ENCODE results near the gene TOR1AIP2. TPM values are rescaled to one million over a fixed set of nuclear protein-coding genes. Genes with fewer than 3 reads are reported as not detected.

TOR1AIP2 gene
- total and polyA plus RNA-seq, 10 of the 15 experiments (the other 5 are each of a cell fraction or from before 2014, with no cell fraction given): 5.3 to 38.9 (median 15.4) TPM

DNA sequence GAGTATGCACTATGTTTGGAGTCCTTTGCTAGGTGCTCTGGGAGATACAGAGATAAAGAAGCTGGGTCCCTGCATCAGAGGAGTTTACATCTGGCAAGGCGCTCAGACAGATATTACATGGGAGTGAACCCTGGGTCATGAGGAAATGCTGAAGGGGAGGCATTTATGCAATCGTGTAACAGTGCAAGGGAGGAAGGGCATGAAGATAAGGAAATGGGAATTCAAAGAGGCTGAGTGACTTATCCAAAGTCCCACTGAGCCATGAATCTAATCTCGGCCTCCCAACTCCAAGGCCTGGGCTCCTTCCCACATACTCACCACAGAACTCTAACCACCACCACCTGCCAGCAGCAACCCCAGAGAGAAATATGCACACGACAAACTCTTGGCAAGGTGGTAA, 82.9 kb downstream of the TOR1AIP2 start (continued):
- TF ChIP-seq, protein P1, sequence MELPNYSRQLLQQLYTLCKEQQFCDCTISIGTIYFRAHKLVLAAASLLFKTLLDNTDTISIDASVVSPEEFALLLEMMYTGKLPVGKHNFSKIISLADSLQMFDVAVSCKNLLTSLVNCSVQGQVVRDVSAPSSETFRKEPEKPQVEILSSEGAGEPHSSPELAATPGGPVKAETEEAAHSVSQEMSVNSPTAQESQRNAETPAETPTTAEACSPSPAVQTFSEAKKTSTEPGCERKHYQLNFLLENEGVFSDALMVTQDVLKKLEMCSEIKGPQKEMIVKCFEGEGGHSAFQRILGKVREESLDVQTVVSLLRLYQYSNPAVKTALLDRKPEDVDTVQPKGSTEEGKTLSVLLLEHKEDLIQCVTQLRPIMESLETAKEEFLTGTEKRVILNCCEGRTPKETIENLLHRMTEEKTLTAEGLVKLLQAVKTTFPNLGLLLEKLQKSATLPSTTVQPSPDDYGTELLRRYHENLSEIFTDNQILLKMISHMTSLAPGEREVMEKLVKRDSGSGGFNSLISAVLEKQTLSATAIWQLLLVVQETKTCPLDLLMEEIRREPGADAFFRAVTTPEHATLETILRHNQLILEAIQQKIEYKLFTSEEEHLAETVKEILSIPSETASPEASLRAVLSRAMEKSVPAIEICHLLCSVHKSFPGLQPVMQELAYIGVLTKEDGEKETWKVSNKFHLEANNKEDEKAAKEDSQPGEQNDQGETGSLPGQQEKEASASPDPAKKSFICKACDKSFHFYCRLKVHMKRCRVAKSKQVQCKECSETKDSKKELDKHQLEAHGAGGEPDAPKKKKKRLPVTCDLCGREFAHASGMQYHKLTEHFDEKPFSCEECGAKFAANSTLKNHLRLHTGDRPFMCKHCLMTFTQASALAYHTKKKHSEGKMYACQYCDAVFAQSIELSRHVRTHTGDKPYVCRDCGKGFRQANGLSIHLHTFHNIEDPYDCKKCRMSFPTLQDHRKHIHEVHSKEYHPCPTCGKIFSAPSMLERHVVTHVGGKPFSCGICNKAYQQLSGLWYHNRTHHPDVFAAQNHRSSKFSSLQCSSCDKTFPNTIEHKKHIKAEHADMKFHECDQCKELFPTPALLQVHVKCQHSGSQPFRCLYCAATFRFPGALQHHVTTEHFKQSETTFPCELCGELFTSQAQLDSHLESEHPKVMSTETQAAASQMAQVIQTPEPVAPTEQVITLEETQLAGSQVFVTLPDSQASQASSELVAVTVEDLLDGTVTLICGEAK (IDR thresholded peaks at IDR 0.05; ENCODE audit: borderline replicate concordance): no peak
- TF ChIP-seq, protein P2, sequence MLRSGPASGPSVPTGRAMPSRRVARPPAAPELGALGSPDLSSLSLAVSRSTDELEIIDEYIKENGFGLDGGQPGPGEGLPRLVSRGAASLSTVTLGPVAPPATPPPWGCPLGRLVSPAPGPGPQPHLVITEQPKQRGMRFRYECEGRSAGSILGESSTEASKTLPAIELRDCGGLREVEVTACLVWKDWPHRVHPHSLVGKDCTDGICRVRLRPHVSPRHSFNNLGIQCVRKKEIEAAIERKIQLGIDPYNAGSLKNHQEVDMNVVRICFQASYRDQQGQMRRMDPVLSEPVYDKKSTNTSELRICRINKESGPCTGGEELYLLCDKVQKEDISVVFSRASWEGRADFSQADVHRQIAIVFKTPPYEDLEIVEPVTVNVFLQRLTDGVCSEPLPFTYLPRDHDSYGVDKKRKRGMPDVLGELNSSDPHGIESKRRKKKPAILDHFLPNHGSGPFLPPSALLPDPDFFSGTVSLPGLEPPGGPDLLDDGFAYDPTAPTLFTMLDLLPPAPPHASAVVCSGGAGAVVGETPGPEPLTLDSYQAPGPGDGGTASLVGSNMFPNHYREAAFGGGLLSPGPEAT (IDR thresholded peaks at IDR 0.05; ENCODE audit: low read depth): no peak

DNA sequence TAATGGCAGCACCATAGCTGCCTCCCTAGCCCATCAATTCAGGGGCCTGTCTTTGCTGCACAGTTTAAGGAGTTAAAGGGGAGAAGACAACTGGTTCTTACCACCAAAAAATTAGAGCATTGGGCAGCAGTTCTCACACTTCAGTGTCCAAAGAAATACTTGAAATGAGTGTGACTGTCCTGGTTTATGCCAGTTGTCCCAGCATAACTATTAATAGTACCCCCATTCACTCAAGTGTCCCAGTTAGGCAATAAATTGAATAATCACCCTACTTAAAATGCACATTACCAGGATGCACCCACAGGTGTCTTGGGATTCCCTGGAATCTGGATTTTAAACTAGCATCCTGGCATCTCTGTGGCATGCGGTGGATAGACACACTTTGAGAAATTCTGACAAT, 83.5 kb downstream of the TOR1AIP2 start:
- BruUV-seq (replicated peaks): no TSS peak
- ChIA-PET CTCF (interaction anchor here (1.3 kb wide), 1 partner anchor 16 kb away, joined by 3 read pairs; no protein-coding TSS in a partner anchor), RAD21 (ENCODE audit: unreplicated experiment) (interaction anchor here (1.9 kb wide), 1 partner anchor 88 kb away, joined by 7 read pairs; no protein-coding TSS in a partner anchor), POLR2A (no interaction called here), SMC1A (ENCODE audit: uncharacterized antibody, unreplicated experiment) (no interaction called here)
- Histone ChIP-seq H3K27me3 (replicated peaks in 1 of 2; ENCODE audit: control insufficient read depth in 2 of 2, insufficient read depth in 2 of 2, low read length in 1 of 2) (no peaks in the 10 kb centered on the region; a peak in 1 of 4 replicates), H4K20me1 (ENCODE audit: control insufficient read depth, insufficient read depth) (no peaks in the 10 kb centered on the region), H3K4me2 (ENCODE audit: control insufficient read depth, insufficient read depth) (no peak overlapping the region), H3K4me1 (ENCODE audit: control insufficient read depth, insufficient read depth, low read length) (no peaks in the 10 kb centered on the region), H3K4me3 (no peak overlapping the region), H2AFZ (ENCODE audit: control insufficient read depth, low read depth, low read length) (no peak overlapping the region), H3K9ac (ENCODE audit: control insufficient read depth, insufficient read depth, low read length) (no peak overlapping the region), H3K79me2 (ENCODE audit: control insufficient read depth, insufficient read depth, low read length) (no peaks in the 10 kb centered on the region), H3K36me3 (ENCODE audit: control insufficient read depth in 2 of 2, insufficient read depth in 2 of 2, low read length in 1 of 2) (no peaks in the 10 kb centered on the region), H3K9me3 (replicated peaks; ENCODE audit: control insufficient read depth, insufficient read depth, low read length) (no peaks in the 10 kb centered on the region), H3K27ac (ENCODE audit: control insufficient read depth, insufficient read depth) (no peak overlapping the region)
- ATAC-seq (no peak), FAIRE-seq (no peak), DNase-seq (ENCODE audit: low read depth, low spot score) (no peak)
- intact Hi-C loops (cut with micrococcal nuclease; ENCODE audit: unreplicated experiment) (no loop called here), in situ Hi-C loops (cut with MboI) (no loop called here)
- TF ChIP-seq, protein P3, sequence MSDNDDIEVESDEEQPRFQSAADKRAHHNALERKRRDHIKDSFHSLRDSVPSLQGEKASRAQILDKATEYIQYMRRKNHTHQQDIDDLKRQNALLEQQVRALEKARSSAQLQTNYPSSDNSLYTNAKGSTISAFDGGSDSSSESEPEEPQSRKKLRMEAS (IDR thresholded peaks at IDR 0.05; ENCODE audit: low read depth, low read length): no peak
- no peak for TF ChIP-seq PML (IDR thresholded peaks at IDR 0.05; ENCODE audit: low read length)
- TF ChIP-seq, protein P4, sequence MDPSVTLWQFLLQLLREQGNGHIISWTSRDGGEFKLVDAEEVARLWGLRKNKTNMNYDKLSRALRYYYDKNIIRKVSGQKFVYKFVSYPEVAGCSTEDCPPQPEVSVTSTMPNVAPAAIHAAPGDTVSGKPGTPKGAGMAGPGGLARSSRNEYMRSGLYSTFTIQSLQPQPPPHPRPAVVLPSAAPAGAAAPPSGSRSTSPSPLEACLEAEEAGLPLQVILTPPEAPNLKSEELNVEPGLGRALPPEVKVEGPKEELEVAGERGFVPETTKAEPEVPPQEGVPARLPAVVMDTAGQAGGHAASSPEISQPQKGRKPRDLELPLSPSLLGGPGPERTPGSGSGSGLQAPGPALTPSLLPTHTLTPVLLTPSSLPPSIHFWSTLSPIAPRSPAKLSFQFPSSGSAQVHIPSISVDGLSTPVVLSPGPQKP (IDR thresholded peaks at IDR 0.05; ENCODE audit: low read depth, low read length): no peak
- TF ChIP-seq RELA (IDR thresholded peaks at IDR 0.05; ENCODE audit: borderline replicate concordance, partially characterized antibody): no peak
- no peak for TF ChIP-seq FOXM1 (IDR thresholded peaks at IDR 0.05; ENCODE audit: low read depth, low read length)
- no peak for TF ChIP-seq CREB1 (IDR thresholded peaks at IDR 0.05; ENCODE audit: low read depth)
- no peak for TF ChIP-seq CBFB (IDR thresholded peaks at IDR 0.05; ENCODE audit: low read depth)
- TF ChIP-seq NFIC (IDR thresholded peaks at IDR 0.05; ENCODE audit: low read depth, low read length): no peak
- TF ChIP-seq, protein P5, sequence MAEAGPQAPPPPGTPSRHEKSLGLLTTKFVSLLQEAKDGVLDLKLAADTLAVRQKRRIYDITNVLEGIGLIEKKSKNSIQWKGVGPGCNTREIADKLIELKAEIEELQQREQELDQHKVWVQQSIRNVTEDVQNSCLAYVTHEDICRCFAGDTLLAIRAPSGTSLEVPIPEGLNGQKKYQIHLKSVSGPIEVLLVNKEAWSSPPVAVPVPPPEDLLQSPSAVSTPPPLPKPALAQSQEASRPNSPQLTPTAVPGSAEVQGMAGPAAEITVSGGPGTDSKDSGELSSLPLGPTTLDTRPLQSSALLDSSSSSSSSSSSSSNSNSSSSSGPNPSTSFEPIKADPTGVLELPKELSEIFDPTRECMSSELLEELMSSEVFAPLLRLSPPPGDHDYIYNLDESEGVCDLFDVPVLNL (IDR thresholded peaks at IDR 0.05; ENCODE audit: low read depth, low read length): no peak
- 37% methylated on average over 1 of the region's 1 CpG for WGBS (ENCODE audit: insufficient coverage, insufficient replicate concordance, low lambda C conversion rate, missing lambda C conversion rate)
